ENCODE results near the gene TPK1. TPM values are rescaled to one million over a fixed set of nuclear protein-coding genes. Genes with fewer than 3 reads are reported as not detected.

The TPK1 gene
- polyA plus RNA-seq, 1 of the 3 experiments (the other 2 are of a cell fraction): 3.3 TPM

- POLR2A ChIA-PET: no interaction called here
- no peak overlapping the region for H3K27ac ChIP-seq (ENCODE audit: low read depth in 2 of 2, low read length in 1 of 2)
- no peak overlapping the region for H3K4me2 ChIP-seq
- no peaks in the 10 kb centered on the region for H3K27me3 ChIP-seq (ENCODE audit: insufficient read depth)
- no peak for DNase-seq
- H3K4me3 ChIP-seq (ENCODE audit: low read depth in 2 of 2, low read length in 1 of 2): no peak overlapping the region
- H3K9ac ChIP-seq: no peak overlapping the region
- CTCF ChIA-PET: no interaction called here
- no peaks in the 10 kb centered on the region for H3F3A ChIP-seq (replicated peaks; ENCODE audit: insufficient read depth)
- no peak overlapping the region for H2AFZ ChIP-seq (ENCODE audit: low read depth)
- no peak for TF ChIP-seq MAX (IDR thresholded peaks at IDR 0.05; ENCODE audit: low read depth)
- no peak for TF ChIP-seq MXI1 (IDR thresholded peaks at IDR 0.05; ENCODE audit: low read depth, low read length)
- no peak for TF ChIP-seq GABPA (IDR thresholded peaks at IDR 0.05; ENCODE audit: low read depth)
- no peak for TF ChIP-seq TAF1 (IDR thresholded peaks at IDR 0.05; ENCODE audit: borderline replicate concordance, low read depth, low read length)
- no peak for TF ChIP-seq FOXJ3 (CRISPR knock-in tag; IDR thresholded peaks at IDR 0.05)
- TF ChIP-seq MEF2A (IDR thresholded peaks at IDR 0.05; ENCODE audit: borderline replicate concordance, low read depth): no peak
- TF ChIP-seq GATA2 (CRISPR knock-in tag; IDR thresholded peaks at IDR 0.05): no peak
- TF ChIP-seq USF2 (IDR thresholded peaks at IDR 0.05; ENCODE audit: borderline replicate concordance, low read depth, low read length): no peak
- no peak for TF ChIP-seq POLR2AphosphoS5 (IDR thresholded peaks at IDR 0.05; ENCODE audit: low read depth, low read length)
- TF ChIP-seq FOXM1 (IDR thresholded peaks at IDR 0.05; ENCODE audit: low read depth): no peak
- TF ChIP-seq RFX5 (IDR thresholded peaks at IDR 0.05; ENCODE audit: low read length): no peak
- no peak for TF ChIP-seq RCOR1 (IDR thresholded peaks at IDR 0.05; ENCODE audit: low read length)
- H3K9me2 ChIP-seq: no peaks in the 10 kb centered on the region
- no peaks in the 10 kb centered on the region for H4K20me1 ChIP-seq (ENCODE audit: insufficient read depth)
- no peaks in the 10 kb centered on the region for H3K4me1 ChIP-seq (ENCODE audit: control insufficient read depth in 1 of 2, insufficient read depth in 2 of 2, low read depth in 1 of 2, low read length in 1 of 2)
- no peaks in the 10 kb centered on the region for H3K9me3 ChIP-seq
- no peaks in the 10 kb centered on the region for H3K79me2 ChIP-seq (ENCODE audit: insufficient read depth)
- WGBS (ENCODE audit: low lambda C conversion rate): 7% methylated on average over 2 of the region's 2 CpGs
- H3K36me3 ChIP-seq (replicated peaks in 1 of 2; ENCODE audit: control insufficient read depth in 1 of 2, insufficient read depth in 2 of 2, low read length in 1 of 2): no peaks in the 10 kb centered on the region
Measured at GRCh38 chr7:144474800-144475615, 360.8 kb downstream of the TPK1 start.

- CTCF ChIA-PET: interaction anchor here (1.4 kb wide), 1 partner anchor 37 kb away, joined by 5 read pairs; no protein-coding TSS in a partner anchor
- TF ChIP-seq MAX (IDR thresholded peaks at IDR 0.05; ENCODE audit: low read depth): no peak
- TF ChIP-seq EP300 (IDR thresholded peaks at IDR 0.05; ENCODE audit: borderline replicate concordance in 1 of 2, low read depth in 1 of 2, low read length in 1 of 2): no peak
- no peak for TF ChIP-seq RFX5 (IDR thresholded peaks at IDR 0.05; ENCODE audit: low read length)
- no peak for TF ChIP-seq RCOR1 (IDR thresholded peaks at IDR 0.05; ENCODE audit: low read length)
- TF ChIP-seq PBX3 (IDR thresholded peaks at IDR 0.05): no peak
- TF ChIP-seq RXRA (IDR thresholded peaks at IDR 0.05; ENCODE audit: borderline replicate concordance, low read depth): no peak
- TF ChIP-seq CTCF (IDR thresholded peaks at IDR 0.05): no peak
- no peak for TF ChIP-seq ZBTB33 (IDR thresholded peaks at IDR 0.05; ENCODE audit: borderline replicate concordance, low read depth)
- no peak for TF ChIP-seq NRF1 (IDR thresholded peaks at IDR 0.05; ENCODE audit: low read depth, low read length)
- no peak for TF ChIP-seq FOXJ3 (CRISPR knock-in tag; IDR thresholded peaks at IDR 0.05)
Measured at GRCh38 chr7:144474363-144474762, 361.5 kb downstream of the TPK1 start.

More at GRCh38 chr7:144474363-144474762, 361.5 kb downstream of the TPK1 start:
- H3K36me3 ChIP-seq (replicated peaks in 1 of 2; ENCODE audit: control insufficient read depth in 1 of 2, insufficient read depth in 2 of 2, low read length in 1 of 2): no peaks in the 10 kb centered on the region
- H3K4me2 ChIP-seq: no peak overlapping the region
- no peaks in the 10 kb centered on the region for H4K20me1 ChIP-seq (ENCODE audit: insufficient read depth)
- no peak overlapping the region for H3K27ac ChIP-seq (ENCODE audit: low read depth in 2 of 2, low read length in 1 of 2)
- no peak for DNase-seq
- H3K27me3 ChIP-seq (ENCODE audit: insufficient read depth): no peaks in the 10 kb centered on the region
- WGBS (ENCODE audit: low lambda C conversion rate): 3% methylated on average over 1 of the region's 1 CpG
- H3K9me3 ChIP-seq: no peaks in the 10 kb centered on the region
- no peaks in the 10 kb centered on the region for H3K4me1 ChIP-seq (ENCODE audit: control insufficient read depth in 1 of 2, insufficient read depth in 2 of 2, low read depth in 1 of 2, low read length in 1 of 2)
- POLR2A ChIA-PET: no interaction called here
- H3K79me2 ChIP-seq (ENCODE audit: insufficient read depth): no peaks in the 10 kb centered on the region
- no peak overlapping the region for H3K9ac ChIP-seq
- H2AFZ ChIP-seq (ENCODE audit: low read depth): no peak overlapping the region
- no peak overlapping the region for H3K4me3 ChIP-seq (ENCODE audit: low read depth in 2 of 2, low read length in 1 of 2)
- no peaks in the 10 kb centered on the region for H3F3A ChIP-seq (replicated peaks; ENCODE audit: insufficient read depth)
- H3K9me2 ChIP-seq: no peaks in the 10 kb centered on the region
